MM.1S (cell line): ENCODE results near the gene TMEM59L.

Experiments
- CTCF ChIP-seq: fragments of 300-600 bp; sonication (generic); IDR thresholded peaks from 2 replicates; pipeline ENCODE4 v1.5.1; 2016; ENCODE audit warnings: antibody characterized with exemption, low read length, mixed read lengths
- EZH2 ChIP-seq: fragments of 300-600 bp; sonication (generic); optimal IDR thresholded peaks from 2 replicates; pipeline ENCODE3; 2017; ENCODE audit warnings: low read depth, mild to moderate bottlenecking, antibody characterized with exemption, low read length, mixed read lengths
- EZH2phosphoT487 ChIP-seq: fragments of 300-600 bp; sonication (generic); IDR thresholded peaks from 2 replicates; pipeline ENCODE4 v1.6.1; 2018; ENCODE audit warnings: antibody characterized with exemption, low read length

- TF ChIP-seq CTCF (no peak), EZH2 (no peak), EZH2phosphoT487 (no peak)
Observed at GRCh38 chr19:18654469-18654868, 41.8 kb downstream of the TMEM59L start.
